HepG2 (cell line): ENCODE data around the gene ZMYM1. TPM values are rescaled to one million over a fixed set of nuclear protein-coding genes. Genes with fewer than 3 reads are reported as not detected.

ENCODE experiments used
- CTCF ChIP-seq: sonication (generic); formaldehyde crosslinking; IDR thresholded peaks from 2 replicates; pipeline ENCODE4 v1.5.0; 2020; ENCODE audit warnings: mild to moderate bottlenecking, missing genetic modification reagents, moderate library complexity
- DMAP1 ChIP-seq: IDR thresholded peaks from 2 replicates; pipeline ENCODE4 v1.6.1; 2016
- EZH2 ChIP-seq: conservative IDR thresholded peaks from 2 replicates; pipeline ENCODE4 v1.6.1; 2012; ENCODE audit warnings: mild to moderate bottlenecking, low read depth, low read length, moderate library complexity
- FOXA3 ChIP-seq: IDR thresholded peaks from 2 replicates; pipeline ENCODE4 v1.6.1; 2016; ENCODE audit warnings: missing genetic modification reagents, missing compliant biosample characterization
- GLI4 ChIP-seq: sonication (generic); formaldehyde crosslinking; IDR thresholded peaks from 2 replicates; pipeline ENCODE4 v1.5.1; 2020; ENCODE audit warnings: missing genetic modification reagents, mild to moderate bottlenecking, moderate library complexity, borderline replicate concordance
- KDM2A ChIP-seq: sonication (generic); formaldehyde crosslinking; IDR thresholded peaks from 2 replicates; pipeline ENCODE4 v1.4.0; 2020; ENCODE audit warnings: low read depth, missing genetic modification reagents, borderline replicate concordance
- MTA1 ChIP-seq: sonication (generic); formaldehyde crosslinking; IDR thresholded peaks from 2 replicates; pipeline ENCODE4 v1.4.0; 2020; ENCODE audit warnings: missing genetic modification reagents, mild to moderate bottlenecking, borderline replicate concordance
- MXD1 ChIP-seq: sonication (generic); formaldehyde crosslinking; IDR thresholded peaks from 2 replicates; pipeline ENCODE4 v1.4.0; 2020; ENCODE audit warnings: mild to moderate bottlenecking, missing genetic modification reagents
- PHF5A ChIP-seq: IDR thresholded peaks from one replicate; pipeline ENCODE4 v1.6.1; 2018; ENCODE audit warnings: low read depth, missing genetic modification reagents; ENCODE audit not compliant: unreplicated experiment
- SP4 ChIP-seq: sonication (generic); formaldehyde crosslinking; IDR thresholded peaks from 2 replicates; pipeline ENCODE4 v1.8.1; 2023; ENCODE audit warnings: mild to moderate bottlenecking, missing genetic modification reagents
- TAF1 ChIP-seq: sonication (generic); formaldehyde crosslinking; IDR thresholded peaks from 2 replicates; pipeline ENCODE4 v1.4.0; 2020; ENCODE audit warnings: missing genetic modification reagents
- ZBTB20 ChIP-seq: sonication (generic); formaldehyde crosslinking; IDR thresholded peaks from 2 replicates; pipeline ENCODE4 v1.8.1; 2023; ENCODE audit warnings: missing genetic modification reagents, low read depth, mild to moderate bottlenecking, borderline replicate concordance
- ZFP90 ChIP-seq: sonication (generic); formaldehyde crosslinking; IDR thresholded peaks from 2 replicates; pipeline ENCODE4 v1.8.0; 2022; ENCODE audit warnings: missing genetic modification reagents, mild to moderate bottlenecking, inconsistent platforms, borderline replicate concordance
- ZMYM3 ChIP-seq: sonication (generic); formaldehyde crosslinking; IDR thresholded peaks from 2 replicates; pipeline ENCODE4 v1.5.1; 2020; ENCODE audit warnings: mild to moderate bottlenecking, missing genetic modification reagents
- ZNF776 ChIP-seq: sonication (generic); formaldehyde crosslinking; IDR thresholded peaks from 2 replicates; pipeline ENCODE4 v1.4.0; 2020; ENCODE audit warnings: mild to moderate bottlenecking, missing genetic modification reagents
- ZNF839 ChIP-seq: sonication (generic); formaldehyde crosslinking; IDR thresholded peaks from 2 replicates; pipeline ENCODE4 v1.4.0; 2020; ENCODE audit warnings: missing genetic modification reagents, mild to moderate bottlenecking, borderline replicate concordance
- ZSCAN21 ChIP-seq: sonication (generic); formaldehyde crosslinking; IDR thresholded peaks from 2 replicates; pipeline ENCODE4 v1.8.0; 2022; ENCODE audit warnings: mild to moderate bottlenecking, missing genetic modification reagents, moderate library complexity, borderline replicate concordance
- ZZZ3 ChIP-seq: sonication (generic); formaldehyde crosslinking; IDR thresholded peaks from 2 replicates; pipeline ENCODE4 v1.4.0; 2020; ENCODE audit warnings: missing genetic modification reagents, mild to moderate bottlenecking, borderline replicate concordance
- polyA plus RNA-seq, 8 experiments: library from polyadenylated mRNA; depleted of rRNA in 3 of 8; stranded (reverse) in 7 of 8; unstranded in 1 of 8; fragments of >200 nt; fragmentation: Illumina TruSeq in 4 of 8; extraction: Trizol in 4 of 8; gene quantifications; 2 replicates each; pipeline versions ENCODE4 v1.2.1 to v1.2.3, GENCODE V29; 2011 to 2016; ENCODE audit warnings: low read depth in 4 of 8, missing spikeins in 1 of 8, mixed read lengths in 1 of 8; ENCODE audit not compliant: insufficient read depth in 1 of 8
- total RNA-seq, 5 experiments: library from RNA; depleted of rRNA; stranded (reverse); fragments of >200 nt; fragmentation: Illumina TruSeq; extraction: Trizol; gene quantifications; 2 replicates each; pipeline ENCODE4 v1.2.3, GENCODE V29; 2016; ENCODE audit warnings: low read depth in 1 of 5
- TF ChIP-seq, protein P1 (sequence below): sonication (generic); formaldehyde crosslinking; IDR thresholded peaks from 2 replicates; pipeline ENCODE4 v1.8.0; 2022; ENCODE audit warnings: missing genetic modification reagents, low read depth, mild to moderate bottlenecking, borderline replicate concordance

ZMYM1 gene
- total and polyA plus RNA-seq, 2 of the 13 experiments (the other 11 are each of a cell fraction or from before 2014, with no cell fraction given): 10.0 to 16.2 TPM

- TF ChIP-seq, protein P1, sequence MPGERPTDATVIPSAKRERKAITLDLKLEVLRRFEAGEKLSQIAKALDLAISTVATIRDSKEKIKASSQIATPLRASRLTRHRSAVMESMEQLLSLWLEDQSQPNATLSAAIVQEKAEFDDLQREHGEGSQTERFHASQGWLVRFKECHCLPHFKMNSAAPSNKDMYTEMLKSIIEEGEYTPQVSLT (CRISPR knock-in tag): no peak
- TF ChIP-seq PHF5A (no peak), ZFP90 (CRISPR knock-in tag) (0 out of 2 replicates have a peak, but pooled peaks have one; percentile 20), ZMYM3 (CRISPR knock-in tag) (no peak), ZNF839 (no peak), ZSCAN21 (no peak), GLI4 (CRISPR knock-in tag) (0 out of 2 replicates have a peak, but pooled peaks have one; percentile 29), SP4 (no peak), ZBTB20 (CRISPR knock-in tag) (0 out of 2 replicates have a peak, but pooled peaks have one; percentile 4), FOXA3 (CRISPR knock-in tag) (no peak), CTCF (CRISPR knock-in tag) (no peak), TAF1 (no peak), ZNF776 (CRISPR knock-in tag) (no peak), DMAP1 (CRISPR knock-in tag) (no peak), EZH2 (no peak), KDM2A (no peak), MXD1 (CRISPR knock-in tag) (no peak), MTA1 (CRISPR knock-in tag) (no peak), ZZZ3 (CRISPR knock-in tag) (no peak)
Observed at GRCh38 chr1:35030756-35031446, 48.3 kb upstream of the ZMYM1 start (continued).
